HG03354 (cell line): ENCODE data around the gene FBXO47.

Source experiments
- ATAC-seq: cut with Tn5 transposase; IDR thresholded peaks from one replicate; pipeline ENCODE4 v1.9.1; 2021; ENCODE audit warnings: mild to moderate bottlenecking; ENCODE audit not compliant: unreplicated experiment, poor library complexity, severe bottlenecking

Gene FBXO47

GRCh38 chr17:38889745-38890409, 77.3 kb downstream of the FBXO47 start:
- no peak for ATAC-seq

DNA sequence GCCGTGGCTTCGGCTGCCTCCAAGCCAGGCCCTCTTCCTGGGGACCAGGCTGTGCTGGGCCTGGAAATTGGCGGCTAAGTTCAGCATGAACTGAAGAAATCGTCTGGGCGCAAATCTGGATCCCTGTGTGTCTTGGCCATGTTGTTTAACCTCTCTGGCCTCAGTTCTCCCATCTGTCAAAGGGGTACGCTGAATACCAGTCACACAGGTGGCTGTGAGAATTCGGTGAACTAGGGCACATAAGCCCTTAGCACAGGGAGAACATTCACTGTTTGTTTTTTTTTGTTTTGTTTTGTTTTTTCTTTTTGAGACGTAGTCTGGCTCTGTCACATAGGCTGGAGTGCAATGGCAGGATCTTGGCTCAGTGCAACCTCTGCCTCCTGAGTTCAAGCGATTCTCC, 78.4 kb downstream of the FBXO47 start:
- no peak for ATAC-seq

DNA sequence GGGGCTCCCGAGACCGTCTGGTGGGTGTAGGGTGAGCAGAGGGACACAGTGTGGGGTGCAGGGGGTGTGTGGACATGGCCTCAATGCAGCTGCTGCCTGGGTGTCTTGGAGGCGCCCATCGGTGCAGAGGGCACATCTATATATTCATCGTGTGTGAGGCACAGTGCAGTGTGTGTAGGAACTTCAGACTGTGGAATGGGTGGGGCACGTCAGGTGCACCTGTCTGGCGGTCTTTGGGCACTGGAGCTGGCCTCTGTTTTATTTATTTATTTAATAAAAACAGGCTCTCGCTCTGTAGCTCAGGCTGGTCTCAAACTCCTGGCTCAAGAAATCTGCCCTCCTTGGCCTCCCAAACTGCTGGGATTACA, 80.6 kb downstream of the FBXO47 start:
- ATAC-seq, result no peak
